Endothelial cell of umbilical vein (primary cell): ENCODE results near the gene CETP. TPM values are rescaled to one million over a fixed set of nuclear protein-coding genes. Genes with fewer than 3 reads are reported as not detected.

Source experiments
- BruUV-seq: library from RNA; stranded (reverse); fragments of 400-500 nt; replicated peaks from 2 replicates; lab custom pipeline; 2021; lab: Mats Ljungman, UMichigan
- CTCF ChIA-PET: fragments of 300-600, 350-600 bp; sonication (Branson Sonifier 250); formaldehyde crosslinking; loops from one replicate; lab custom pipeline; 2021; ENCODE audit warnings: antibody characterized with exemption, inconsistent platforms; lab: Charles Lee
- POLR2A ChIA-PET: fragments of 300-600, 350-600 bp; sonication (Branson Sonifier 250); formaldehyde crosslinking; loops from one replicate; lab custom pipeline; 2021; ENCODE audit warnings: antibody characterized with exemption, inconsistent platforms; lab: Charles Lee
- DNase-seq: peaks from one replicate; pipeline ENCODE4 v3.0.0-alpha.2; 2011; ENCODE audit warnings: low read depth, low spot score
- FAIRE-seq: peaks from 2 replicates; lab custom pipeline; 2011; peaks lifted over from hg19 to GRCh38; lab: Jason Lieb, UNC
- H2AFZ ChIP-seq: 2 replicates; pipeline ENCODE4 v1.6.0; 2012; ENCODE audit warnings: low read depth, low read length, control low read depth, inconsistent platforms
- H3K27ac ChIP-seq: 2 replicates; pipeline ENCODE4 v1.5.1; 2011; ENCODE audit warnings: low read depth, mild to moderate bottlenecking, control low read depth, low read length, moderate library complexity; ENCODE audit not compliant: insufficient read depth
- H3K27me3 ChIP-seq, 2 experiments: 2 replicates each; pipeline versions ENCODE4 v1.6.0 to v1.6.1; 2011; ENCODE audit warnings: low read length in 2 of 2, mixed read lengths in 1 of 2; ENCODE audit not compliant: control insufficient read depth in 2 of 2, insufficient read depth in 2 of 2
- H3K36me3 ChIP-seq, 2 experiments: 2 replicates in 1 of 2; 3 replicates in 1 of 2; pipeline ENCODE4 v1.5.1; 2011; ENCODE audit warnings: low read length in 2 of 2, mild to moderate bottlenecking in 1 of 2, moderate library complexity in 1 of 2; ENCODE audit not compliant: control insufficient read depth in 2 of 2, insufficient read depth in 2 of 2; ENCODE audit errors: extremely low read depth in 1 of 2
- H3K4me1 ChIP-seq: 3 replicates; pipeline ENCODE4 v1.5.1; 2011; ENCODE audit warnings: mild to moderate bottlenecking, low read length; ENCODE audit not compliant: control insufficient read depth, insufficient read depth; ENCODE audit errors: extremely low read depth
- H3K4me2 ChIP-seq: 2 replicates; pipeline ENCODE4 v1.6.1; 2011; ENCODE audit warnings: low read length, control low read depth, mixed read lengths; ENCODE audit not compliant: insufficient read depth
- H3K4me3 ChIP-seq, 3 experiments: fragments of 200-600 bp in 1 of 3; sonication (generic), shearing (Covaris generic) in 1 of 3; replicated peaks in 1 of 3; 2 replicates each; pipeline ENCODE4 v1.5.1; 2011 to 2016; ENCODE audit warnings: control low read depth in 3 of 3, low read length in 3 of 3, mild to moderate bottlenecking in 2 of 3, inconsistent platforms in 1 of 3, low read depth in 1 of 3, moderate library complexity in 1 of 3; ENCODE audit not compliant: insufficient read depth in 1 of 3
- H3K79me2 ChIP-seq: 2 replicates; pipeline ENCODE4 v1.6.0; 2012; ENCODE audit warnings: low read length, inconsistent platforms; ENCODE audit not compliant: control insufficient read depth, insufficient read depth
- H3K9ac ChIP-seq: replicated peaks from 2 replicates; pipeline ENCODE3; 2011; ENCODE audit warnings: low read length, control low read depth; ENCODE audit not compliant: insufficient read depth; ENCODE audit errors: extremely low read depth
- H3K9me1 ChIP-seq: replicated peaks from 3 replicates; pipeline ENCODE4 v1.6.0; 2011; ENCODE audit warnings: mild to moderate bottlenecking, low read length; ENCODE audit not compliant: control insufficient read depth, insufficient read depth; ENCODE audit errors: extremely low read depth
- H3K9me3 ChIP-seq: replicated peaks from 2 replicates; pipeline ENCODE4 v1.5.1; 2012; ENCODE audit warnings: low read length, inconsistent platforms; ENCODE audit not compliant: control insufficient read depth, insufficient read depth
- H4K20me1 ChIP-seq: replicated peaks from 2 replicates; pipeline ENCODE3; 2011; ENCODE audit warnings: mild to moderate bottlenecking, low read length; ENCODE audit not compliant: control insufficient read depth, insufficient read depth; ENCODE audit errors: extremely low read depth
- CTCF ChIP-seq, 2 donors: IDR thresholded peaks; 1 replicate in 1 of 2; 2 replicates in 1 of 2; pipeline ENCODE4 v1.5.1; 2011; ENCODE audit warnings: low read length in 2 of 2, mild to moderate bottlenecking in 2 of 2, moderate library complexity in 2 of 2, control low read depth in 1 of 2, inconsistent platforms in 1 of 2, low read depth in 1 of 2; ENCODE audit not compliant: insufficient read depth in 1 of 2; ENCODE audit errors: extremely low read depth in 1 of 2
- EZH2 ChIP-seq: IDR thresholded peaks from 2 replicates; pipeline ENCODE4 v1.6.1; 2012; ENCODE audit warnings: borderline replicate concordance, low read depth, mild to moderate bottlenecking, moderate library complexity, low read length, inconsistent platforms; ENCODE audit not compliant: severe bottlenecking
- FOS ChIP-seq: IDR thresholded peaks from 2 replicates; pipeline ENCODE4 v1.6.1; 2011; ENCODE audit warnings: mild to moderate bottlenecking, low read length, moderate library complexity, borderline replicate concordance; ENCODE audit not compliant: insufficient read depth
- GATA2 ChIP-seq: IDR thresholded peaks from 2 replicates; pipeline ENCODE4 v1.7.0; 2011; ENCODE audit warnings: low read depth, mild to moderate bottlenecking, moderate library complexity, mixed read lengths, low read length; ENCODE audit not compliant: insufficient read length, insufficient read depth
- JUN ChIP-seq: IDR thresholded peaks from 2 replicates; pipeline ENCODE4 v1.6.1; 2011; ENCODE audit warnings: borderline replicate concordance, low read depth; ENCODE audit not compliant: insufficient read length, insufficient read depth
- MYC ChIP-seq: IDR thresholded peaks from one replicate; pipeline ENCODE4 v1.6.1; 2011; ENCODE audit warnings: mild to moderate bottlenecking, low read depth, low read length
- POLR2A ChIP-seq: IDR thresholded peaks from 2 replicates; pipeline ENCODE4 v1.6.1; 2012; ENCODE audit warnings: low read depth, mild to moderate bottlenecking, control low read depth, low read length
- POLR2AphosphoS5 ChIP-seq: IDR thresholded peaks from 2 replicates; pipeline ENCODE4 v1.6.1; 2012; ENCODE audit warnings: low read depth, mild to moderate bottlenecking, control low read depth, low read length, moderate library complexity; ENCODE audit not compliant: insufficient read depth
- dilution Hi-C: fragments of 300-500 bp; cut with MboI; formaldehyde crosslinking; loops from one replicate; pipeline ENCODE4 v1.15.0; 2019; ENCODE audit warnings: low sequenced_read_pairs; ENCODE audit not compliant: extremely low pct_ligation_motif_present
- intact Hi-C: fragments of 100-400 bp; cut with micrococcal nuclease; formaldehyde crosslinking; loops from one replicate; pipeline ENCODE4 v1.10.0; 2022
- polyA plus RNA-seq, 4 experiments: library from polyadenylated mRNA; depleted of rRNA in 3 of 4; stranded (reverse) in 3 of 4; unstranded in 1 of 4; fragments of >200 nt; gene quantifications; 2 replicates each; pipeline versions ENCODE4 v1.2.1 to v1.2.3, GENCODE V29; 2011 to 2012; ENCODE audit warnings: missing spikeins in 1 of 4
- total RNA-seq: library from RNA; stranded (reverse); gene quantifications from 2 replicates; pipeline ENCODE4 v1.2.3, GENCODE V29; 2021
- TF ChIP-seq, protein P1 (sequence below): IDR thresholded peaks from 2 replicates; pipeline ENCODE4 v1.6.1; 2011; ENCODE audit not compliant: insufficient read depth, insufficient read length

CETP gene
- total and polyA plus RNA-seq, 2 donors (not counting 3 experiments of a cell fraction or from before 2014, with no cell fraction given), result 2.2 to 2.8 TPM

DNA sequence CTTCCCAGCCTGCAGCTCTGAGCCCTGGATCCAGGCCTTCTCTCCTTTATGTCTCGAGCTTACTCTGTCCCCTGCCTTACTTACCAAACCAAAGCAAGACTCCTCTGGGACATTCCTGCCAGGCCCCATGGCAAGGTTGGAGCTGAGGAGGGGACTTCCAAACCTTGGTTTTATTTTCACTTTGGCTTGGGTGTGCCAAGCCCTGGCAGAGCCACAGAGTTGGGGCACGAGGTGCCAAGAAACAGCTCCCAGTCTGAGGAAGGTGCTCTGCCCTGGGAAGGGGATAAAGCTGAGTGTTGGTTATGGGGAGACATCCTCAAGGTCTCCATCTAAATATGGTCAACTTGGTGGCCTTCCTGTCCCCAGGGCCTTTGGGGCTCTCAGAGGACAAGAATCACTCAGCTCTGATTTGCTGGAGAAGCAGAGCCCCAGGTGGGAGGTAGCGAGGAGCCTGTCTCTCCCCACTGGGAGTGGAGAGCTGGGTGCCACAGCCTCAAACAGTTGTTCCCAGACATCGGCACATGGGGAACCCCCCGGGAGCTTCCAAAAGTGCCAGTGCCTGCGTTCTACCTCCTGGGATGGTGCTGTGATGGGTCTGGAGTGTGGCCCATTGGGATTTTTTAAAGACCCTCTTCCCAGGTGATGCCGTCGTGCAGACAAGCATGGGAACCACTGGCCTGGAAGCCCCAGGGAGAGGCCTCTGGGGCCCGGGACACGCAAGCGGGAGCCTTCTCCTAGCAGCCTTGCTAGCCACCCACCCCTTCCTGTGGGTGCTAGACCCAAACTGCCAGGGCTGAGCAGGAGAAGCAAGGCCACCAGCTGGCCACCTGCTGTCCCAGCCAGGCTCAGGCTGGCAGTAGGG, 37.9 kb downstream of the CETP start:
- TF ChIP-seq GATA2 (no peak), EZH2 (no peak), FOS (no peak), JUN (no peak), MYC (no peak), POLR2AphosphoS5 (no peak), POLR2A (no peak), CTCF (IDR thresholded peaks at IDR 0.05; ENCODE audit: extremely low read depth in 1 of 2, insufficient read depth in 1 of 2, low read depth in 1 of 2, low read length in 2 of 2) (no peak)
- TF ChIP-seq, protein P1, sequence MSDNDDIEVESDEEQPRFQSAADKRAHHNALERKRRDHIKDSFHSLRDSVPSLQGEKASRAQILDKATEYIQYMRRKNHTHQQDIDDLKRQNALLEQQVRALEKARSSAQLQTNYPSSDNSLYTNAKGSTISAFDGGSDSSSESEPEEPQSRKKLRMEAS, result no peak
- no peaks in the 10 kb centered on the region for H3K79me2 ChIP-seq
- ChIA-PET POLR2A (interaction anchor here (1.1 kb wide), 1 partner anchor 10 kb away, joined by 5 read pairs; the partner anchor contains the start of gene NLRC5), CTCF (interaction anchor here (0.8 to 1.2 kb wide), 4 partner anchors 10 to 46 kb away, joined by 3 to 7 read pairs (median 4); partner anchors contain the start of gene NLRC5)
- FAIRE-seq, result no peak
- H2AFZ ChIP-seq, result no peak overlapping the region
- H3K27ac ChIP-seq, result peak overlapping the region; percentile 85
- no peaks in the 10 kb centered on the region for H3K27me3 ChIP-seq
- dilution Hi-C loops, result no loop called here
- H3K4me1 ChIP-seq, result peaks cover 14% of the 10 kb centered on the region
- no peak for DNase-seq
- H3K4me2 ChIP-seq, result no peak overlapping the region
- H3K9me1 ChIP-seq, result no peaks in the 10 kb centered on the region
- H3K9me3 ChIP-seq, result no peaks in the 10 kb centered on the region
- no peaks in the 10 kb centered on the region for H3K36me3 ChIP-seq
- BruUV-seq, result no TSS peak
- H3K9ac ChIP-seq, result no peak overlapping the region
- H4K20me1 ChIP-seq, result no peaks in the 10 kb centered on the region
- H3K4me3 ChIP-seq, result no peak overlapping the region
- intact Hi-C loops, result no loop called here
